Activated CD8-positive, alpha-beta T cell treated with anti-CD3 and anti-CD28 coated beads for 36 hours (primary cell): ENCODE measurements around the gene ANP32A. TPM values are rescaled to one million over a fixed set of nuclear protein-coding genes. Genes with fewer than 3 reads are reported as not detected.

Experiments
- ATAC-seq: fragments of 200-7000 bp; cut with Tn5 transposase; one replicate; pipeline ENCODE4 v1.10.0; 2021; ENCODE audit warnings: mild to moderate bottlenecking, moderate library complexity
- CTCF ChIA-PET: fragments of 350-600 bp; sonication (Branson Sonifier 250); formaldehyde crosslinking; loops from one replicate; lab custom pipeline; 2021; ENCODE audit warnings: antibody characterized with exemption; lab: Charles Lee
- POLR2A ChIA-PET: fragments of 350-600 bp; sonication (Branson Sonifier 250); formaldehyde crosslinking; loops from one replicate; lab custom pipeline; 2021; ENCODE audit warnings: antibody characterized with exemption; lab: Charles Lee
- DNase-seq: peaks from one replicate; pipeline ENCODE4 v3.0.0-alpha.2; 2020
- H3K27ac Mint-ChIP-seq: one replicate; pipeline ENCODE4 v1.8.0; 2021; ENCODE audit warnings: mild to moderate bottlenecking, mixed read lengths
- H3K27me3 Mint-ChIP-seq: one replicate; pipeline ENCODE4 v1.8.0; 2021; ENCODE audit warnings: mixed read lengths
- H3K36me3 Mint-ChIP-seq: one replicate; pipeline ENCODE4 v1.8.0; 2021; ENCODE audit warnings: low read depth, mixed read lengths
- H3K4me1 Mint-ChIP-seq: one replicate; pipeline ENCODE4 v1.8.0; 2021; ENCODE audit warnings: low read depth, mixed read lengths
- H3K4me3 Mint-ChIP-seq: one replicate; pipeline ENCODE4 v1.8.0; 2021; ENCODE audit warnings: mild to moderate bottlenecking, moderate library complexity, mixed read lengths
- H3K9me3 Mint-ChIP-seq: one replicate; pipeline ENCODE4 v1.8.0; 2021; ENCODE audit warnings: mixed read lengths
- intact Hi-C: fragments of 100-400 bp; cut with micrococcal nuclease; formaldehyde crosslinking; loops from one replicate; pipeline ENCODE4 v1.10.0; 2022
- total RNA-seq, 2 experiments: library from RNA; stranded (reverse); gene quantifications; one replicate each; pipeline ENCODE4 v1.2.3, GENCODE V29; 2021
- TF ChIP-seq, protein P1 (sequence below): fragments of 200-600 bp; IDR thresholded peaks from one replicate; pipeline ENCODE4 v1.8.0; 2022; ENCODE audit warnings: antibody characterized with exemption, mild to moderate bottlenecking

The ANP32A gene
- total RNA-seq, 2 experiments from 2014 or later = 239 to 246 TPM

GRCh38 chr15:68734352-68734751 is 86.3 kb downstream of the ANP32A start:
- Mint-ChIP-seq H3K4me1 (peaks cover 3% of the 10 kb centered on the region), H3K9me3 (no peaks in the 10 kb centered on the region), H3K36me3 (no peaks in the 10 kb centered on the region), H3K27ac (no peak overlapping the region), H3K4me3 (no peak overlapping the region), H3K27me3 (no peaks in the 10 kb centered on the region)
- ATAC-seq (no peak), DNase-seq (no peak)
- POLR2A ChIA-PET = no interaction called here
- TF ChIP-seq, protein P1, sequence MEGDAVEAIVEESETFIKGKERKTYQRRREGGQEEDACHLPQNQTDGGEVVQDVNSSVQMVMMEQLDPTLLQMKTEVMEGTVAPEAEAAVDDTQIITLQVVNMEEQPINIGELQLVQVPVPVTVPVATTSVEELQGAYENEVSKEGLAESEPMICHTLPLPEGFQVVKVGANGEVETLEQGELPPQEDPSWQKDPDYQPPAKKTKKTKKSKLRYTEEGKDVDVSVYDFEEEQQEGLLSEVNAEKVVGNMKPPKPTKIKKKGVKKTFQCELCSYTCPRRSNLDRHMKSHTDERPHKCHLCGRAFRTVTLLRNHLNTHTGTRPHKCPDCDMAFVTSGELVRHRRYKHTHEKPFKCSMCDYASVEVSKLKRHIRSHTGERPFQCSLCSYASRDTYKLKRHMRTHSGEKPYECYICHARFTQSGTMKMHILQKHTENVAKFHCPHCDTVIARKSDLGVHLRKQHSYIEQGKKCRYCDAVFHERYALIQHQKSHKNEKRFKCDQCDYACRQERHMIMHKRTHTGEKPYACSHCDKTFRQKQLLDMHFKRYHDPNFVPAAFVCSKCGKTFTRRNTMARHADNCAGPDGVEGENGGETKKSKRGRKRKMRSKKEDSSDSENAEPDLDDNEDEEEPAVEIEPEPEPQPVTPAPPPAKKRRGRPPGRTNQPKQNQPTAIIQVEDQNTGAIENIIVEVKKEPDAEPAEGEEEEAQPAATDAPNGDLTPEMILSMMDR = no peak
- intact Hi-C loops = loop anchor here (10.0 kb wide), 1 partner anchor 110 kb away; no protein-coding TSS in a partner anchor
- CTCF ChIA-PET = interaction anchor here (0.6 to 1.8 kb wide), 5 partner anchors 82 to 191 kb away, joined by 3 to 14 read pairs (median 3); no protein-coding TSS in a partner anchor

DNA sequence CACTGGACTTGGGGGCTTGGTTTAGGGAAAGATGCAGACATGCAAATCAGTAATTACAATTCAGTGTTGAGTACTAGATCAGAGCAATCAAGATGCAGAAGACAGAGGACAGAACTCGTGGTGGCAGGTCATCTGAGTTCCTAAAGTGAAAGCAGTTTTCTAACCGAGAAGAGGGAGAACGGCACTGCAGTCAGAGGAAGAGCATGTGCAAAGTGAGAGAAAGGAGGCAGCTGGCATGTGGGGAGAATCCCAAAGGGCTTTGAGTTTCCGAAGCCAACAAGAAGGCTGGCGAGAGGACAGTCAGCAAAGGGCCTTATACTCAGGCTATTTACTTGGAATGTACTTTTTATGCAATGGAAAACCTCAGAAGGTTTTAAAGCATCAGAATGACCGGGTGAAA is 87.0 kb downstream of the ANP32A start:
- no peaks in the 10 kb centered on the region for H3K9me3 Mint-ChIP-seq
- DNase-seq (no peak), ATAC-seq (no peak)
- no peak overlapping the region for H3K27ac Mint-ChIP-seq
- no peak overlapping the region for H3K4me3 Mint-ChIP-seq
- H3K4me1 Mint-ChIP-seq = peaks cover 3% of the 10 kb centered on the region
- CTCF ChIA-PET = interaction anchor here (0.6 to 1.8 kb wide), 2 partner anchors 142 to 191 kb away, joined by 3 to 14 read pairs; no protein-coding TSS in a partner anchor
- intact Hi-C loops = loop anchor here (10.0 kb wide), 1 partner anchor 111 kb away; no protein-coding TSS in a partner anchor
- TF ChIP-seq, protein P1 = no peak
- POLR2A ChIA-PET = no interaction called here
- H3K27me3 Mint-ChIP-seq = no peaks in the 10 kb centered on the region
- H3K36me3 Mint-ChIP-seq = no peaks in the 10 kb centered on the region

- Mint-ChIP-seq H3K27me3 (no peaks in the 10 kb centered on the region), H3K4me1 (peaks cover 3% of the 10 kb centered on the region), H3K27ac (no peak overlapping the region), H3K4me3 (no peak overlapping the region), H3K36me3 (no peaks in the 10 kb centered on the region), H3K9me3 (no peaks in the 10 kb centered on the region)
- TF ChIP-seq, protein P1 = no peak
- intact Hi-C loops = loop anchor here (10.0 kb wide), 1 partner anchor 112 kb away; no protein-coding TSS in a partner anchor
- ChIA-PET POLR2A (no interaction called here), CTCF (interaction anchor here (0.6 to 2.1 kb wide), 3 partner anchors 143 to 192 kb away, joined by 3 to 16 read pairs (median 4); no protein-coding TSS in a partner anchor)
- no peak for DNase-seq
- ATAC-seq = no peak
These were observed 88.2 kb downstream of the ANP32A start for GRCh38 chr15:68732451-68732850.

DNA sequence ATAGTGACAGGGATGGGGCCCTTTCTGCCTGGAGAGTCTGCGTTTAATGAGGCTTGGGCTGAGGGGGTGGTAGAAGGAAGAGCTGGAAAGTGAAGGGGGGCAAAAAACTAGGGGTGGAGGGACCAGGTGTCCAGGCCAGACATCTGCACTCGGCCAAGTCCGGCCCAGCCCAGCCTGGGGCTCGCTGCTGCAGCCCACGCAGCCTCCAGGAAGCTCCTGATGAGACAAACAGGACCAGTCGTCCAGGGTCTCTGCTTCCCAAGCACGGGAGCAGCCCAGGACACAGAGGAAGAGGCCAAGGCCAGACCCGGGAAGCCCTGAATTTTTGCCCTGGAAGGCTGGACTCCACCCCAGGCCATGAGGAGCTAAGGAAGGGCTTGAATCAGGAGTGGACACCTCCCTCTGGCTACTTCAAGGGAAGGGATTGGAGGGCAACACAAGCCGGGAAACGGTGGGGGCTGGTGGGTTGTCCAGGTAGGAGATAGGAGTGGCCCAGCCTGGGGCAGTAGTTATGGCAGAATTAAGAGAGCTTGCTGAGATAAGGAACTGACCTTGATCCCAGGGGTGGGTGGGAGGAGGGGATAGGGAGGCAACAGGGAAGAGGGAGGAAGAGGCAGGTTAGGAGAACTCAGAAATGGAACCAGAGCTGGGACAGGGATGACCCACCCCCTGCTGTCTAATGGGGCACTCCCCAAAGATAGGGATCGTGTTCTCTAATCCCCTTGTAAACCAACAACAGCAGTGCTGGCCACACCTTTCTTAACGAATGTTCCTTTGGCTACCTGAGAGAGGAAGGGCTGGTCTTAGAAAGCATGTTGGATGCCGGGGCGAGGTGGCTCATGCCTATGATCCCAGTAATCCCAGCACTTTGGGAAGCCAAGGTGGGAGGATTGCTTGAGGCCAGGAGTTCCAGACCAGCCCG is 89.5 kb downstream of the ANP32A start:
- no peak for DNase-seq
- TF ChIP-seq, protein P1 = no peak
- intact Hi-C loops = loop anchor here (2.0 to 10.0 kb wide), 2 partner anchors 114 to 144 kb away; no protein-coding TSS in a partner anchor
- Mint-ChIP-seq H3K4me1 (peaks cover 3% of the 10 kb centered on the region), H3K9me3 (no peaks in the 10 kb centered on the region), H3K4me3 (no peak overlapping the region), H3K27ac (no peak overlapping the region), H3K27me3 (peaks cover 2% of the 10 kb centered on the region), H3K36me3 (no peaks in the 10 kb centered on the region)
- ChIA-PET CTCF (interaction anchor here (0.7 to 2.1 kb wide), 4 partner anchors 23 to 181 kb away, joined by 3 to 16 read pairs (median 4); no protein-coding TSS in a partner anchor), POLR2A (no interaction called here)
- no peak for ATAC-seq
